Natural killer cell (primary cell): ENCODE results near the gene BTBD6. TPM values are rescaled to one million over a fixed set of nuclear protein-coding genes. Genes with fewer than 3 reads are reported as not detected.

Source experiments
- ATAC-seq, 3 donors: fragments of 150-1000 bp in 2 of 3; fragments of 200-7000 bp in 1 of 3; cut with Tn5 transposase; 1 replicate in 1 of 3; 2 replicates in 2 of 3; pipeline ENCODE4 v1.10.0; 2021; ENCODE audit warnings: mild to moderate bottlenecking in 2 of 3, moderate library complexity in 2 of 3
- DNase-seq, 2 donors: peaks; one replicate each; pipeline versions ENCODE4 v3.0.0 to v3.0.0-alpha.2; 2013 to 2021; ENCODE audit warnings: mixed read lengths in 1 of 2
- H3K27ac ChIP-seq: one replicate; pipeline ENCODE4 v1.5.1; 2013; ENCODE audit warnings: mild to moderate bottlenecking, low read length
- H3K27me3 ChIP-seq: one replicate; pipeline ENCODE4 v1.6.1; 2013; ENCODE audit warnings: low read length; ENCODE audit not compliant: control insufficient read depth, insufficient read depth
- H3K36me3 ChIP-seq: one replicate; pipeline ENCODE4 v1.6.1; 2013; ENCODE audit warnings: low read length; ENCODE audit not compliant: control insufficient read depth, insufficient read depth
- H3K4me1 ChIP-seq: one replicate; pipeline ENCODE4 v1.6.1; 2013; ENCODE audit warnings: low read length; ENCODE audit not compliant: control insufficient read depth, insufficient read depth
- H3K4me3 ChIP-seq: one replicate; pipeline ENCODE4 v1.5.1; 2013; ENCODE audit warnings: low read length
- H3K9me3 ChIP-seq: one replicate; pipeline ENCODE4 v1.6.1; 2013; ENCODE audit warnings: low read length; ENCODE audit not compliant: control insufficient read depth, insufficient read depth
- H3K27ac Mint-ChIP-seq, 2 donors: one replicate each; pipeline ENCODE4 v1.8.0; 2022; ENCODE audit warnings: mild to moderate bottlenecking in 2 of 2, mixed read lengths in 2 of 2, moderate library complexity in 1 of 2
- H3K27me3 Mint-ChIP-seq, 2 donors: one replicate each; pipeline ENCODE4 v1.8.0; 2022; ENCODE audit warnings: low read depth in 2 of 2, mixed read lengths in 2 of 2
- H3K36me3 Mint-ChIP-seq: one replicate; pipeline ENCODE4 v1.8.0; 2022; ENCODE audit warnings: mixed read lengths
- H3K4me1 Mint-ChIP-seq, 2 donors: one replicate each; pipeline ENCODE4 v1.8.0; 2022; ENCODE audit warnings: mixed read lengths in 2 of 2
- H3K4me3 Mint-ChIP-seq: one replicate; pipeline ENCODE4 v1.8.0; 2022; ENCODE audit warnings: mild to moderate bottlenecking, moderate library complexity, mixed read lengths
- H3K9me3 Mint-ChIP-seq, 2 donors: one replicate each; pipeline ENCODE4 v1.8.0; 2022; ENCODE audit warnings: mixed read lengths in 2 of 2
- CTCF ChIP-seq: fragments of 200-600 bp; IDR thresholded peaks from one replicate; pipeline ENCODE4 v1.8.0; 2022; ENCODE audit warnings: antibody characterized with exemption
- WGBS: methylation state at CpG from one replicate; pipeline ENCODE4 v1.1.7; 2013; ENCODE audit warnings: missing lambda C conversion rate; ENCODE audit not compliant: insufficient coverage; 5-methylcytosine and 5-hydroxymethylcytosine counted together
- intact Hi-C: fragments of 100-400 bp; cut with micrococcal nuclease; formaldehyde crosslinking; loops from one replicate; pipeline ENCODE4 v1.14.2; 2022
- total RNA-seq, 4 donors: library from RNA; stranded (reverse); fragments of 120-200 nt in 1 of 4; gene quantifications; one replicate each; pipeline versions ENCODE4 v1.2.3 to v1.2.4, GENCODE V29; 2013 to 2022

BTBD6 gene
- total RNA-seq, 3 donors from 2014 or later (not counting 1 experiment from before 2014, with no cell fraction given), result 30.9 to 48.7 (median 44.2) TPM

GRCh38 chr14:105206873-105207272, 41.5 kb upstream of the BTBD6 start:
- peaks cover 0 to 12% of the 10 kb centered on the region in 2 donors for H3K4me1 Mint-ChIP-seq
- Histone ChIP-seq H3K9me3 (no peaks in the 10 kb centered on the region), H3K27ac (no peak overlapping the region), H3K4me1 (peaks cover 23% of the 10 kb centered on the region), H3K36me3 (peaks cover 6% of the 10 kb centered on the region), H3K27me3 (no peaks in the 10 kb centered on the region), H3K4me3 (no peak overlapping the region)
- no peak for TF ChIP-seq CTCF
- no peak overlapping the region for H3K27ac Mint-ChIP-seq
- H3K27me3 Mint-ChIP-seq, result peaks cover 0 to 2% of the 10 kb centered on the region in 2 donors
- WGBS, result 85% methylated on average over 5 of the region's 5 CpGs
- no peak for ATAC-seq
- H3K36me3 Mint-ChIP-seq, result no peaks in the 10 kb centered on the region
- H3K9me3 Mint-ChIP-seq, result no peaks in the 10 kb centered on the region
- H3K4me3 Mint-ChIP-seq, result no peak overlapping the region
- intact Hi-C loops, result loop anchor here (10.0 kb wide), 1 partner anchor 88 kb away; no protein-coding TSS in a partner anchor
- no peak for DNase-seq

GRCh38 chr14:105207460-105207901, 40.9 kb upstream of the BTBD6 start:
- Histone ChIP-seq H3K9me3 (no peaks in the 10 kb centered on the region), H3K27me3 (no peaks in the 10 kb centered on the region), H3K27ac (no peak overlapping the region), H3K36me3 (peaks cover 6% of the 10 kb centered on the region), H3K4me1 (peaks cover 17% of the 10 kb centered on the region), H3K4me3 (no peak overlapping the region)
- ATAC-seq, result no peak
- Mint-ChIP-seq H3K9me3 (no peaks in the 10 kb centered on the region), H3K4me3 (no peak overlapping the region), H3K36me3 (no peaks in the 10 kb centered on the region), H3K4me1 (peaks cover 0 to 10% of the 10 kb centered on the region in 2 donors), H3K27me3 (no peaks in the 10 kb centered on the region), H3K27ac (no peak overlapping the region)
- no peak for TF ChIP-seq CTCF
- DNase-seq, result peak in 1 of 2 donors; percentile 36
- intact Hi-C loops, result loop anchor here (10.0 kb wide), 1 partner anchor 87 kb away; no protein-coding TSS in a partner anchor
- WGBS, result 89% methylated on average over 13 of the region's 13 CpGs

- H3K9me3 ChIP-seq, result no peaks in the 10 kb centered on the region
- 94% methylated on average over 24 of the region's 25 CpGs for WGBS
- H3K27ac ChIP-seq, result no peak overlapping the region
- no peak overlapping the region for H3K27ac Mint-ChIP-seq
- H3K27me3 ChIP-seq, result no peaks in the 10 kb centered on the region
- peaks cover 13% of the 10 kb centered on the region for H3K36me3 ChIP-seq
- ATAC-seq (no peak), DNase-seq (no peak)
- no peaks in the 10 kb centered on the region for H3K27me3 Mint-ChIP-seq
- TF ChIP-seq CTCF, result no peak
- H3K4me3 ChIP-seq, result no peak overlapping the region
- no peaks in the 10 kb centered on the region for H3K9me3 Mint-ChIP-seq
- H3K4me1 ChIP-seq, result peaks cover 10% of the 10 kb centered on the region
- intact Hi-C loops, result loop anchor here (10.0 kb wide), 1 partner anchor 87 kb away; no protein-coding TSS in a partner anchor
- H3K4me3 Mint-ChIP-seq, result no peak overlapping the region
- peaks cover 0 to 10% of the 10 kb centered on the region in 2 donors for H3K4me1 Mint-ChIP-seq
- H3K36me3 Mint-ChIP-seq, result no peaks in the 10 kb centered on the region
These were observed 40.2 kb upstream of the BTBD6 start for GRCh38 chr14:105207996-105208737.
